ENCODE data around the gene DBNDD2.
A peak's percentile ranks its signal among the peaks of the same experiment; 100 is the strongest.

DBNDD2 gene

DNA sequence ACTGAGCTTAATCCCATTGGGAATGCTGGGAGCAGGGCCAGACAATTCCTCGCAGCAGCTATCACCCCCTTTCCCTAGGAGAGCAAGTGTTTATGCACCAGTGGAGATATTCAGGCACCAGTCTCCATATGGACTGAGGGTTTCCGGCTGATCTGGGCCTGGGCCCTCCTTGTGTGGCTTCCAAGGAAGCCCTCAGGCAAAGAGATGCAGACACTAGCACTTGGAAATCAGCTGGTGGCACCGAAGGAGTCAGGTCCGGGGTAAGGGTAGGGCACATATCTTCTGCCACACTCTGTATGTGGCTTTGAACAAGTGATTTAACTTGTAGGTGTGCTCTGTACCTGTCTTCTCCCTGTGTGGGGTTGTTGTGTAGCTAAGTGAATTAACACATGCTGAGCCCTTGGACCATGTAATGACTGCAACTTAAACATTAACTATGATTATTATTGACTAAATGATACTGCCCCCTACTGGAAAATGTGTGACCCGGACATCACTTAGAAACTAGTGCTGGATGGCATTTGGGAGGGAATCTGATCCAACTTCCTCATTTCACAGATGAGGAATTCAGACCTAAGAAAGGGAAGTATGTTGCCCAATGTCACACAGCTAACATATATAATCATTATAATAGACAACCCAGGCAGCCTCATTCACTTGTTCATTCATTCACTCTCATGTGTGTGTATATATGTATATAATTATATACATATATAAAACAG is 42.2 kb downstream of the DBNDD2 start:
- ChIA-PET CTCF (interaction anchor here (0.6 to 7.9 kb wide), 25 partner anchors 9 to 371 kb away, joined by 3 to 90 read pairs (median 4); partner anchors contain the start of gene DBNDD2), POLR2A (interaction anchor here (0.6 to 1.0 kb wide), 3 partner anchors 87 to 1043 kb away, joined by 3 to 4 read pairs (median 3); partner anchors contain the start of gene SYS1)
- Histone ChIP-seq H3K27ac (ENCODE audit: extremely low read depth, low read depth, low read length) (no peak overlapping the region), H3K4me3 (ENCODE audit: low read depth, low read length) (no peak overlapping the region), H3K9me3 (ENCODE audit: control insufficient read depth, insufficient read depth, low read depth, low read length) (no peaks in the 10 kb centered on the region), H3K4me1 (ENCODE audit: control insufficient read depth, insufficient read depth, low read length) (no peaks in the 10 kb centered on the region), H3K36me3 (ENCODE audit: control insufficient read depth in 2 of 2, insufficient read depth in 1 of 2, low read length in 2 of 2) (no peaks in the 10 kb centered on the region)
- TF ChIP-seq ZNF624 (tag by site-specific recombination; IDR thresholded peaks at IDR 0.05) (no peak), ZNF654 (tag by site-specific recombination; IDR thresholded peaks at IDR 0.05; ENCODE audit: low read depth) (peak; percentile 54)
- TF ChIP-seq, protein P1, sequence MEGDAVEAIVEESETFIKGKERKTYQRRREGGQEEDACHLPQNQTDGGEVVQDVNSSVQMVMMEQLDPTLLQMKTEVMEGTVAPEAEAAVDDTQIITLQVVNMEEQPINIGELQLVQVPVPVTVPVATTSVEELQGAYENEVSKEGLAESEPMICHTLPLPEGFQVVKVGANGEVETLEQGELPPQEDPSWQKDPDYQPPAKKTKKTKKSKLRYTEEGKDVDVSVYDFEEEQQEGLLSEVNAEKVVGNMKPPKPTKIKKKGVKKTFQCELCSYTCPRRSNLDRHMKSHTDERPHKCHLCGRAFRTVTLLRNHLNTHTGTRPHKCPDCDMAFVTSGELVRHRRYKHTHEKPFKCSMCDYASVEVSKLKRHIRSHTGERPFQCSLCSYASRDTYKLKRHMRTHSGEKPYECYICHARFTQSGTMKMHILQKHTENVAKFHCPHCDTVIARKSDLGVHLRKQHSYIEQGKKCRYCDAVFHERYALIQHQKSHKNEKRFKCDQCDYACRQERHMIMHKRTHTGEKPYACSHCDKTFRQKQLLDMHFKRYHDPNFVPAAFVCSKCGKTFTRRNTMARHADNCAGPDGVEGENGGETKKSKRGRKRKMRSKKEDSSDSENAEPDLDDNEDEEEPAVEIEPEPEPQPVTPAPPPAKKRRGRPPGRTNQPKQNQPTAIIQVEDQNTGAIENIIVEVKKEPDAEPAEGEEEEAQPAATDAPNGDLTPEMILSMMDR (tag by site-specific recombination; IDR thresholded peaks at IDR 0.05), result peak; percentile 24; the same call in 1 of the 2 replicates

DNA sequence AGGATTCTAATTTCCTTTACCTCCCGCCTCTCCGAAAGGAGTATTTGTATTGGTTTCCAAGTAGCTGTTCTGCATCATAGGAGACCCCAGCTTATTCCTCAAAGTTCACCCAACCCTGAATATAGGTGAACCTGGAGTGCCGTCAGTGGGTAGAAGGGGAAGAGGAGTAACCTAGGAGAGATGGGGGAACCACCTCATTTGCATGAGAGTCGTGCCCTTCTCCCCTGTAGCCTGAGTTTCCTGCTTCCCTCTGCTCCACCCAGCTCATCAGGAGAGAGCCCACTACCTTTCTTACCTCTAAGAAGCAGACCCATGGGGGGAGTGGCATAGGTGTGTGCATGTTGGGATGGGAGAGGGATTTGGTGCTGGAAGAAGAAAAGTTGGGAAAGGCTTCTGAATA is 44.1 kb downstream of the DBNDD2 start:
- CTCF ChIA-PET, result interaction anchor here (0.9 to 7.9 kb wide), 5 partner anchors 11 to 160 kb away, joined by 3 to 90 read pairs (median 4); partner anchors contain the start of gene SYS1
- no peaks in the 10 kb centered on the region for H3K36me3 ChIP-seq (ENCODE audit: control insufficient read depth in 2 of 2, insufficient read depth in 1 of 2, low read length in 2 of 2)
- H3K4me3 ChIP-seq (ENCODE audit: low read depth, low read length), result no peak overlapping the region
- H3K4me1 ChIP-seq (ENCODE audit: control insufficient read depth, insufficient read depth, low read length), result no peaks in the 10 kb centered on the region
- no peaks in the 10 kb centered on the region for H3K9me3 ChIP-seq (ENCODE audit: control insufficient read depth, insufficient read depth, low read depth, low read length)
- no peak overlapping the region for H3K27ac ChIP-seq (ENCODE audit: extremely low read depth, low read depth, low read length)
- no peak for TF ChIP-seq ZNF510 (tag by site-specific recombination; IDR thresholded peaks at IDR 0.05; ENCODE audit: insufficient replicate concordance)
- TF ChIP-seq, protein P2, sequence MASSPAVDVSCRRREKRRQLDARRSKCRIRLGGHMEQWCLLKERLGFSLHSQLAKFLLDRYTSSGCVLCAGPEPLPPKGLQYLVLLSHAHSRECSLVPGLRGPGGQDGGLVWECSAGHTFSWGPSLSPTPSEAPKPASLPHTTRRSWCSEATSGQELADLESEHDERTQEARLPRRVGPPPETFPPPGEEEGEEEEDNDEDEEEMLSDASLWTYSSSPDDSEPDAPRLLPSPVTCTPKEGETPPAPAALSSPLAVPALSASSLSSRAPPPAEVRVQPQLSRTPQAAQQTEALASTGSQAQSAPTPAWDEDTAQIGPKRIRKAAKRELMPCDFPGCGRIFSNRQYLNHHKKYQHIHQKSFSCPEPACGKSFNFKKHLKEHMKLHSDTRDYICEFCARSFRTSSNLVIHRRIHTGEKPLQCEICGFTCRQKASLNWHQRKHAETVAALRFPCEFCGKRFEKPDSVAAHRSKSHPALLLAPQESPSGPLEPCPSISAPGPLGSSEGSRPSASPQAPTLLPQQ (tag by site-specific recombination; IDR thresholded peaks at IDR 0.05), result no peak
- TF ChIP-seq, protein P3, sequence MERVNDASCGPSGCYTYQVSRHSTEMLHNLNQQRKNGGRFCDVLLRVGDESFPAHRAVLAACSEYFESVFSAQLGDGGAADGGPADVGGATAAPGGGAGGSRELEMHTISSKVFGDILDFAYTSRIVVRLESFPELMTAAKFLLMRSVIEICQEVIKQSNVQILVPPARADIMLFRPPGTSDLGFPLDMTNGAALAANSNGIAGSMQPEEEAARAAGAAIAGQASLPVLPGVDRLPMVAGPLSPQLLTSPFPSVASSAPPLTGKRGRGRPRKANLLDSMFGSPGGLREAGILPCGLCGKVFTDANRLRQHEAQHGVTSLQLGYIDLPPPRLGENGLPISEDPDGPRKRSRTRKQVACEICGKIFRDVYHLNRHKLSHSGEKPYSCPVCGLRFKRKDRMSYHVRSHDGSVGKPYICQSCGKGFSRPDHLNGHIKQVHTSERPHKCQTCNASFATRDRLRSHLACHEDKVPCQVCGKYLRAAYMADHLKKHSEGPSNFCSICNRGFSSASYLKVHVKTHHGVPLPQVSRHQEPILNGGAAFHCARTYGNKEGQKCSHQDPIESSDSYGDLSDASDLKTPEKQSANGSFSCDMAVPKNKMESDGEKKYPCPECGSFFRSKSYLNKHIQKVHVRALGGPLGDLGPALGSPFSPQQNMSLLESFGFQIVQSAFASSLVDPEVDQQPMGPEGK (tag by site-specific recombination; IDR thresholded peaks at IDR 0.05), result no peak
- TF ChIP-seq, protein P4, sequence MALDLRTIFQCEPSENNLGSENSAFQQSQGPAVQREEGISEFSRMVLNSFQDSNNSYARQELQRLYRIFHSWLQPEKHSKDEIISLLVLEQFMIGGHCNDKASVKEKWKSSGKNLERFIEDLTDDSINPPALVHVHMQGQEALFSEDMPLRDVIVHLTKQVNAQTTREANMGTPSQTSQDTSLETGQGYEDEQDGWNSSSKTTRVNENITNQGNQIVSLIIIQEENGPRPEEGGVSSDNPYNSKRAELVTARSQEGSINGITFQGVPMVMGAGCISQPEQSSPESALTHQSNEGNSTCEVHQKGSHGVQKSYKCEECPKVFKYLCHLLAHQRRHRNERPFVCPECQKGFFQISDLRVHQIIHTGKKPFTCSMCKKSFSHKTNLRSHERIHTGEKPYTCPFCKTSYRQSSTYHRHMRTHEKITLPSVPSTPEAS (tag by site-specific recombination; IDR thresholded peaks at IDR 0.05), result no peak
- no peak for TF ChIP-seq ZNF677 (tag by site-specific recombination; IDR thresholded peaks at IDR 0.05)
- TF ChIP-seq, protein P5, sequence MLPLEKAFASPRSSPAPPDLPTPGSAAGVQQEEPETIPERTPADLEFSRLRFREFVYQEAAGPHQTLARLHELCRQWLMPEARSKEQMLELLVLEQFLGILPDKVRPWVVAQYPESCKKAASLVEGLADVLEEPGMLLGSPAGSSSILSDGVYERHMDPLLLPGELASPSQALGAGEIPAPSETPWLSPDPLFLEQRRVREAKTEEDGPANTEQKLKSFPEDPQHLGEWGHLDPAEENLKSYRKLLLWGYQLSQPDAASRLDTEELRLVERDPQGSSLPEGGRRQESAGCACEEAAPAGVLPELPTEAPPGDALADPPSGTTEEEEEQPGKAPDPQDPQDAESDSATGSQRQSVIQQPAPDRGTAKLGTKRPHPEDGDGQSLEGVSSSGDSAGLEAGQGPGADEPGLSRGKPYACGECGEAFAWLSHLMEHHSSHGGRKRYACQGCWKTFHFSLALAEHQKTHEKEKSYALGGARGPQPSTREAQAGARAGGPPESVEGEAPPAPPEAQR (tag by site-specific recombination; IDR thresholded peaks at IDR 0.05), result no peak
- TF ChIP-seq ZNF10 (tag by site-specific recombination; IDR thresholded peaks at IDR 0.05), result no peak
- TF ChIP-seq MZF1 (tag by site-specific recombination; IDR thresholded peaks at IDR 0.05; ENCODE audit: borderline replicate concordance), result no peak
- POLR2A ChIA-PET, result no interaction called here

Measured in HEK293 (cell line).